ENCODE data around the gene PPP2R5E. TPM values are rescaled to one million over a fixed set of nuclear protein-coding genes. Genes with fewer than 3 reads are reported as not detected.

The PPP2R5E gene
- total and polyA plus RNA-seq, 2 of the 8 experiments (the other 6 are each of a cell fraction or from before 2014, with no cell fraction given): 6.8 to 64.6 TPM

GRCh38 chr14:63465347-63465746 is 77.8 kb downstream of the PPP2R5E start:
- Histone ChIP-seq H2BK20ac (ENCODE audit: low read length) (no peak overlapping the region), H3K27ac (ENCODE audit: low read depth, low read length) (no peak overlapping the region), H2BK120ac (replicated peaks; ENCODE audit: low read depth, low read length) (no peak overlapping the region), H2BK5ac (ENCODE audit: low read depth, low read length) (no peak overlapping the region), H3K56ac (replicated peaks; ENCODE audit: insufficient read length, low read depth, low read length) (no peak overlapping the region), H3K23me2 (ENCODE audit: low read depth, low read length) (no peaks in the 10 kb centered on the region), H4K5ac (ENCODE audit: insufficient read length, low read depth, low read length) (no peak overlapping the region), H3K9me3 (ENCODE audit: insufficient read depth in 2 of 2, low read depth in 1 of 2, low read length in 1 of 2) (no peaks in the 10 kb centered on the region), H3K79me2 (ENCODE audit: control insufficient read depth in 1 of 2, insufficient read depth in 2 of 2, low read length in 2 of 2) (peaks cover 0 to 72% of the 10 kb centered on the region in 2 experiments; a peak in 3 of 4 replicates), H3K4ac (replicated peaks; ENCODE audit: insufficient read length, low read depth, low read length) (no peak overlapping the region), H2BK15ac (ENCODE audit: low read length) (no peak overlapping the region), H2BK12ac (ENCODE audit: low read depth, low read length) (no peak overlapping the region), H3K18ac (ENCODE audit: extremely low read depth, low read length) (no peak overlapping the region), H2AK5ac (ENCODE audit: low read depth, low read length) (no peak overlapping the region), H3K4me2 (ENCODE audit: insufficient read depth in 1 of 2, low read depth in 2 of 2, low read length in 2 of 2) (no peak overlapping the region), H3K4me3 (ENCODE audit: extremely low read depth in 1 of 4, insufficient read depth in 2 of 4, low read depth in 3 of 4, low read length in 4 of 4) (no peak overlapping the region), H4K91ac (replicated peaks; ENCODE audit: insufficient read length, low read length) (no peak overlapping the region), H3K79me1 (ENCODE audit: low read depth, low read length) (peaks cover 9% of the 10 kb centered on the region), H4K20me1 (replicated peaks in 1 of 2; ENCODE audit: control insufficient read depth in 1 of 2, insufficient read depth in 2 of 2, low read length in 2 of 2) (peaks cover 3 to 4% of the 10 kb centered on the region in 2 experiments), H2AFZ (ENCODE audit: low read length) (no peak overlapping the region), H3K9ac (replicated peaks in 1 of 4; ENCODE audit: extremely low read depth in 1 of 4, low read depth in 3 of 4, low read length in 3 of 4) (no peak overlapping the region), H3K4me1 (replicated peaks in 1 of 4; ENCODE audit: control insufficient read depth in 3 of 4, insufficient read depth in 4 of 4, low read length in 3 of 4) (no peaks in the 10 kb centered on the region), H4K8ac (ENCODE audit: extremely low read depth, insufficient read depth, low read length) (no peak overlapping the region), H3K27me3 (replicated peaks in 1 of 4; ENCODE audit: control insufficient read depth in 3 of 4, extremely low read depth in 1 of 4, insufficient read depth in 3 of 4, low read length in 3 of 4) (no peaks in the 10 kb centered on the region), H3K36me3 (ENCODE audit: control insufficient read depth in 2 of 4, insufficient read depth in 4 of 4, low read length in 3 of 4) (no peaks in the 10 kb centered on the region; a peak in 1 of 8 replicates), H3K14ac (ENCODE audit: insufficient read length) (no peak overlapping the region), H3K23ac (ENCODE audit: insufficient read length) (no peak overlapping the region)
- 99% methylated on average over 8 of the region's 8 CpGs; no CpG with 5 or more reads in 1 of the 2 experiments for WGBS, 2 experiments (ENCODE audit: extremely low coverage in 1 of 2, insufficient coverage in 1 of 2, insufficient read length in 1 of 2, insufficient replicate concordance in 2 of 2, low coverage in 1 of 2, low lambda C conversion rate in 2 of 2, missing lambda C conversion rate in 1 of 2)
- ChIA-PET CTCF (ENCODE audit: partially characterized antibody) (no interaction called here), POLR2A (ENCODE audit: partially characterized antibody) (no interaction called here)
- TF ChIP-seq RAD21 (IDR thresholded peaks at IDR 0.05 in 1 of 2, conservative IDR thresholded peaks at IDR 0.05 in 1 of 2; ENCODE audit: low read depth in 2 of 2, low read length in 2 of 2): no peak
- DNase-seq (ENCODE audit: low read depth in 1 of 2, low spot score in 2 of 2) (no peak), FAIRE-seq (no peak)

Data from H1 (cell line).